GM23338 (cell line): ENCODE data around the gene VRK1. TPM values are rescaled to one million over a fixed set of nuclear protein-coding genes. Genes with fewer than 3 reads are reported as not detected.

Experiments used
- ATAC-seq: fragments of 200-7000 bp; cut with Tn5 transposase; 3 replicates; pipeline ENCODE4 v1.9.1; 2020
- DNase-seq: peaks from one replicate; pipeline ENCODE4 v3.0.0-alpha.2; 2015; ENCODE audit warnings: low spot score
- H2AFZ ChIP-seq: fragments of 200-600 bp; sonication (generic); 2 replicates; pipeline ENCODE4 v1.8.0; 2016; ENCODE audit warnings: antibody characterized with exemption, mild to moderate bottlenecking, moderate library complexity
- H3F3A ChIP-seq: fragments of 200-600 bp; sonication (generic); replicated peaks from 2 replicates; pipeline ENCODE4 v1.8.0; 2017; ENCODE audit warnings: antibody characterized with exemption, mixed run types, low read depth
- H3K27ac ChIP-seq: fragments of 200-600 bp; sonication (generic); 2 replicates; pipeline ENCODE4 v1.6.1; 2016; ENCODE audit warnings: low read depth
- H3K27me3 ChIP-seq: fragments of 200-600 bp; sonication (generic); 2 replicates; pipeline ENCODE4 v1.8.0; 2016; ENCODE audit warnings: mild to moderate bottlenecking, mixed run types, moderate library complexity; ENCODE audit not compliant: insufficient read depth
- H3K36me3 ChIP-seq: fragments of 200-600 bp; sonication (generic); 2 replicates; pipeline ENCODE4 v1.8.0; 2016; ENCODE audit warnings: mild to moderate bottlenecking; ENCODE audit not compliant: insufficient read depth
- H3K4me1 ChIP-seq: fragments of 200-600 bp; sonication (generic); 2 replicates; pipeline ENCODE4 v1.8.0; 2016; ENCODE audit warnings: mild to moderate bottlenecking, moderate library complexity; ENCODE audit not compliant: insufficient read depth
- H3K4me2 ChIP-seq: fragments of 200-600 bp; sonication (generic); 2 replicates; pipeline ENCODE4 v1.7.1; 2017; ENCODE audit warnings: mixed run types
- H3K4me3 ChIP-seq: fragments of 200-600 bp; sonication (generic); 2 replicates; pipeline ENCODE4 v1.6.1; 2016; ENCODE audit warnings: mixed run types
- H3K79me2 ChIP-seq: fragments of 200-600 bp; sonication (generic); replicated peaks from 2 replicates; pipeline ENCODE4 v1.8.0; 2017; ENCODE audit warnings: mild to moderate bottlenecking; ENCODE audit not compliant: insufficient read depth
- H3K9me2 ChIP-seq: fragments of 200-600 bp; sonication (generic); 2 replicates; pipeline ENCODE4 v1.8.0; 2017; ENCODE audit not compliant: insufficient read depth
- H4K20me1 ChIP-seq: fragments of 200-600 bp; sonication (generic); replicated peaks from 2 replicates; pipeline ENCODE4 v1.8.0; 2017; ENCODE audit warnings: mild to moderate bottlenecking; ENCODE audit not compliant: insufficient read depth
- H3K27ac Mint-ChIP-seq: 2 replicates; pipeline ENCODE4 v1.8.0; 2020; ENCODE audit warnings: inconsistent platforms, mild to moderate bottlenecking, moderate library complexity, mixed read lengths
- H3K27me3 Mint-ChIP-seq: 3 replicates; pipeline ENCODE4 v1.8.0; 2022; ENCODE audit warnings: low read depth, mild to moderate bottlenecking, moderate library complexity, mixed read lengths, inconsistent platforms; ENCODE audit not compliant: insufficient read depth, poor library complexity
- H3K36me3 Mint-ChIP-seq: 3 replicates; pipeline ENCODE4 v1.8.0; 2021; ENCODE audit warnings: low read depth, mild to moderate bottlenecking, inconsistent platforms, moderate library complexity, mixed read lengths
- H3K4me1 Mint-ChIP-seq: 3 replicates; pipeline ENCODE4 v1.8.0; 2020; ENCODE audit warnings: mild to moderate bottlenecking, inconsistent platforms, mixed read lengths
- H3K4me3 Mint-ChIP-seq: 3 replicates; pipeline ENCODE4 v1.8.0; 2021; ENCODE audit warnings: moderate library complexity, mild to moderate bottlenecking, inconsistent platforms, mixed read lengths
- H3K9me3 Mint-ChIP-seq: 3 replicates; pipeline ENCODE4 v1.8.0; 2020; ENCODE audit warnings: moderate library complexity, mild to moderate bottlenecking, inconsistent platforms, mixed read lengths
- CREB1 ChIP-seq: fragments of 250-450 bp; sonication (Bioruptor Pico); IDR thresholded peaks from 2 replicates; pipeline ENCODE4 v1.5.0; 2020; ENCODE audit warnings: low read depth, mild to moderate bottlenecking, moderate library complexity
- EZH2 ChIP-seq: fragments of 200-600 bp; sonication (generic); IDR thresholded peaks from one replicate; pipeline ENCODE4 v1.8.0; 2017; ENCODE audit warnings: antibody characterized with exemption, mild to moderate bottlenecking, low read depth; ENCODE audit not compliant: unreplicated experiment
- EZH2phosphoT487 ChIP-seq: fragments of 200-600 bp; sonication (generic); IDR thresholded peaks from one replicate; pipeline ENCODE4 v1.8.1; 2018; ENCODE audit warnings: antibody characterized with exemption; ENCODE audit not compliant: unreplicated experiment
- JUNB ChIP-seq: IDR thresholded peaks from one replicate; pipeline ENCODE4 v1.6.1; 2016; ENCODE audit warnings: antibody characterized with exemption; ENCODE audit not compliant: unreplicated experiment
- NANOG ChIP-seq: IDR thresholded peaks from 2 replicates; pipeline ENCODE4 v1.6.1; 2016; ENCODE audit warnings: antibody characterized with exemption, borderline replicate concordance
- REST ChIP-seq: IDR thresholded peaks from one replicate; pipeline ENCODE4 v1.6.1; 2018; ENCODE audit warnings: antibody characterized with exemption; ENCODE audit not compliant: unreplicated experiment
- ZNF114 ChIP-seq: fragments of 250-450 bp; sonication (Bioruptor Pico); IDR thresholded peaks from 2 replicates; pipeline ENCODE4 v1.5.0; 2020; ENCODE audit warnings: mild to moderate bottlenecking, moderate library complexity
- ZNF331 ChIP-seq: fragments of 250-450 bp; sonication (Bioruptor Pico); IDR thresholded peaks from 2 replicates; pipeline ENCODE4 v1.5.0; 2020; ENCODE audit warnings: low read depth, mild to moderate bottlenecking, moderate library complexity
- polyA plus RNA-seq: library from polyadenylated mRNA; unstranded; fragments of >200 nt; fragmentation: Nextera tagmentation; extraction: Ambion mirVana; gene quantifications from 2 replicates; pipeline ENCODE4 v1.2.1, GENCODE V29; 2016
- total RNA-seq: library from RNA; depleted of rRNA; stranded (reverse); fragments of >200 nt; shearing (Covaris generic); gene quantifications from 2 replicates; pipeline ENCODE4 v1.2.3, GENCODE V29; 2014
- TF ChIP-seq, protein P1 (sequence below): fragments of 250-450 bp; sonication (Bioruptor Pico); IDR thresholded peaks from 2 replicates; pipeline ENCODE4 v1.5.0; 2020; ENCODE audit warnings: mild to moderate bottlenecking, moderate library complexity
- TF ChIP-seq, protein P2 (sequence below): IDR thresholded peaks from 2 replicates; pipeline ENCODE4 v1.6.1; 2016; ENCODE audit warnings: antibody characterized with exemption

VRK1 gene
- total and polyA plus RNA-seq, 2 experiments from 2014 or later: 83.8 to 119 TPM

- Mint-ChIP-seq H3K9me3 (no peaks in the 10 kb centered on the region), H3K4me1 (no peaks in the 10 kb centered on the region), H3K36me3 (no peaks in the 10 kb centered on the region), H3K27me3 (peaks cover 3% of the 10 kb centered on the region), H3K27ac (no peak overlapping the region), H3K4me3 (no peak overlapping the region)
- Histone ChIP-seq H2AFZ (no peak overlapping the region), H3K36me3 (no peaks in the 10 kb centered on the region), H3F3A (no peaks in the 10 kb centered on the region), H3K4me3 (no peak overlapping the region), H3K27me3 (no peaks in the 10 kb centered on the region), H3K4me1 (no peaks in the 10 kb centered on the region), H3K4me2 (no peak overlapping the region), H4K20me1 (no peaks in the 10 kb centered on the region), H3K27ac (no peak overlapping the region), H3K79me2 (no peaks in the 10 kb centered on the region), H3K9me2 (no peaks in the 10 kb centered on the region)
- TF ChIP-seq EZH2 (no peak), ZNF331 (no peak)
- ATAC-seq (no peak), DNase-seq (no peak)
These were observed 45.1 kb upstream of the VRK1 start for GRCh38 chr14:96752125-96752524.

- no peak overlapping the region for H3K27ac Mint-ChIP-seq
- DNase-seq: no peak
- TF ChIP-seq, protein P1, sequence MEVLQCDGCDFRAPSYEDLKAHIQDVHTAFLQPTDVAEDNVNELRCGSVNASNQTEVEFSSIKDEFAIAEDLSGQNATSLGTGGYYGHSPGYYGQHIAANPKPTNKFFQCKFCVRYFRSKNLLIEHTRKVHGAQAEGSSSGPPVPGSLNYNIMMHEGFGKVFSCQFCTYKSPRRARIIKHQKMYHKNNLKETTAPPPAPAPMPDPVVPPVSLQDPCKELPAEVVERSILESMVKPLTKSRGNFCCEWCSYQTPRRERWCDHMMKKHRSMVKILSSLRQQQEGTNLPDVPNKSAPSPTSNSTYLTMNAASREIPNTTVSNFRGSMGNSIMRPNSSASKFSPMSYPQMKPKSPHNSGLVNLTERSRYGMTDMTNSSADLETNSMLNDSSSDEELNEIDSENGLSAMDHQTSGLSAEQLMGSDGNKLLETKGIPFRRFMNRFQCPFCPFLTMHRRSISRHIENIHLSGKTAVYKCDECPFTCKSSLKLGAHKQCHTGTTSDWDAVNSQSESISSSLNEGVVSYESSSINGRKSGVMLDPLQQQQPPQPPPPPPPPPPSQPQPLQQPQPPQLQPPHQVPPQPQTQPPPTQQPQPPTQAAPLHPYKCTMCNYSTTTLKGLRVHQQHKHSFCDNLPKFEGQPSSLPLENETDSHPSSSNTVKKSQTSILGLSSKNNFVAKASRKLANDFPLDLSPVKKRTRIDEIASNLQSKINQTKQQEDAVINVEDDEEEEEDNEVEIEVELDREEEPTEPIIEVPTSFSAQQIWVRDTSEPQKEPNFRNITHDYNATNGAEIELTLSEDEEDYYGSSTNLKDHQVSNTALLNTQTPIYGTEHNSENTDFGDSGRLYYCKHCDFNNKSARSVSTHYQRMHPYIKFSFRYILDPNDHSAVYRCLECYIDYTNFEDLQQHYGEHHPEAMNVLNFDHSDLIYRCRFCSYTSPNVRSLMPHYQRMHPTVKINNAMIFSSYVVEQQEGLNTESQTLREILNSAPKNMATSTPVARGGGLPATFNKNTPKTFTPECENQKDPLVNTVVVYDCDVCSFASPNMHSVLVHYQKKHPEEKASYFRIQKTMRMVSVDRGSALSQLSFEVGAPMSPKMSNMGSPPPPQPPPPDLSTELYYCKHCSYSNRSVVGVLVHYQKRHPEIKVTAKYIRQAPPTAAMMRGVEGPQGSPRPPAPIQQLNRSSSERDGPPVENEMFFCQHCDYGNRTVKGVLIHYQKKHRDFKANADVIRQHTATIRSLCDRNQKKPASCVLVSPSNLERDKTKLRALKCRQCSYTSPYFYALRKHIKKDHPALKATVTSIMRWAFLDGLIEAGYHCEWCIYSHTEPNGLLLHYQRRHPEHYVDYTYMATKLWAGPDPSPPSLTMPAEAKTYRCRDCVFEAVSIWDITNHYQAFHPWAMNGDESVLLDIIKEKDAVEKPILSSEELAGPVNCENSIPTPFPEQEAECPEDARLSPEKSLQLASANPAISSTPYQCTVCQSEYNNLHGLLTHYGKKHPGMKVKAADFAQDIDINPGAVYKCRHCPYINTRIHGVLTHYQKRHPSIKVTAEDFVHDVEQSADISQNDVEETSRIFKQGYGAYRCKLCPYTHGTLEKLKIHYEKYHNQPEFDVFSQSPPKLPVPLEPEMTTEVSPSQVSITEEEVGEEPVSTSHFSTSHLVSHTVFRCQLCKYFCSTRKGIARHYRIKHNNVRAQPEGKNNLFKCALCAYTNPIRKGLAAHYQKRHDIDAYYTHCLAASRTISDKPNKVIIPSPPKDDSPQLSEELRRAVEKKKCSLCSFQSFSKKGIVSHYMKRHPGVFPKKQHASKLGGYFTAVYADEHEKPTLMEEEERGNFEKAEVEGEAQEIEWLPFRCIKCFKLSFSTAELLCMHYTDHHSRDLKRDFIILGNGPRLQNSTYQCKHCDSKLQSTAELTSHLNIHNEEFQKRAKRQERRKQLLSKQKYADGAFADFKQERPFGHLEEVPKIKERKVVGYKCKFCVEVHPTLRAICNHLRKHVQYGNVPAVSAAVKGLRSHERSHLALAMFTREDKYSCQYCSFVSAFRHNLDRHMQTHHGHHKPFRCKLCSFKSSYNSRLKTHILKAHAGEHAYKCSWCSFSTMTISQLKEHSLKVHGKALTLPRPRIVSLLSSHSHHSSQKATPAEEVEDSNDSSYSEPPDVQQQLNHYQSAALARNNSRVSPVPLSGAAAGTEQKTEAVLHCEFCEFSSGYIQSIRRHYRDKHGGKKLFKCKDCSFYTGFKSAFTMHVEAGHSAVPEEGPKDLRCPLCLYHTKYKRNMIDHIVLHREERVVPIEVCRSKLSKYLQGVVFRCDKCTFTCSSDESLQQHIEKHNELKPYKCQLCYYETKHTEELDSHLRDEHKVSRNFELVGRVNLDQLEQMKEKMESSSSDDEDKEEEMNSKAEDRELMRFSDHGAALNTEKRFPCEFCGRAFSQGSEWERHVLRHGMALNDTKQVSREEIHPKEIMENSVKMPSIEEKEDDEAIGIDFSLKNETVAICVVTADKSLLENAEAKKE (CRISPR knock-in tag): no peak
- TF ChIP-seq EZH2 (no peak), REST (no peak), EZH2phosphoT487 (no peak), ZNF331 (no peak), ZNF114 (CRISPR knock-in tag) (no peak), CREB1 (CRISPR knock-in tag) (no peak), NANOG (no peak), JUNB (no peak)
- TF ChIP-seq, protein P2, sequence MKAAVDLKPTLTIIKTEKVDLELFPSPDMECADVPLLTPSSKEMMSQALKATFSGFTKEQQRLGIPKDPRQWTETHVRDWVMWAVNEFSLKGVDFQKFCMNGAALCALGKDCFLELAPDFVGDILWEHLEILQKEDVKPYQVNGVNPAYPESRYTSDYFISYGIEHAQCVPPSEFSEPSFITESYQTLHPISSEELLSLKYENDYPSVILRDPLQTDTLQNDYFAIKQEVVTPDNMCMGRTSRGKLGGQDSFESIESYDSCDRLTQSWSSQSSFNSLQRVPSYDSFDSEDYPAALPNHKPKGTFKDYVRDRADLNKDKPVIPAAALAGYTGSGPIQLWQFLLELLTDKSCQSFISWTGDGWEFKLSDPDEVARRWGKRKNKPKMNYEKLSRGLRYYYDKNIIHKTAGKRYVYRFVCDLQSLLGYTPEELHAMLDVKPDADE: no peak
These were observed 44.6 kb upstream of the VRK1 start for GRCh38 chr14:96752594-96752993.

More at GRCh38 chr14:96752594-96752993, 44.6 kb upstream of the VRK1 start:
- H3K4me1 Mint-ChIP-seq: no peaks in the 10 kb centered on the region
- Histone ChIP-seq H2AFZ (no peak overlapping the region), H3K9me2 (no peaks in the 10 kb centered on the region), H3K27ac (no peak overlapping the region), H3K36me3 (no peaks in the 10 kb centered on the region), H3K4me1 (no peaks in the 10 kb centered on the region), H3K4me2 (no peak overlapping the region), H3K79me2 (no peaks in the 10 kb centered on the region), H3F3A (no peaks in the 10 kb centered on the region), H3K4me3 (no peak overlapping the region), H4K20me1 (no peaks in the 10 kb centered on the region), H3K27me3 (no peaks in the 10 kb centered on the region)
- H3K4me3 Mint-ChIP-seq: no peak overlapping the region
- H3K36me3 Mint-ChIP-seq: no peaks in the 10 kb centered on the region
- no peak for ATAC-seq
- no peaks in the 10 kb centered on the region for H3K9me3 Mint-ChIP-seq
- H3K27me3 Mint-ChIP-seq: peaks cover 3% of the 10 kb centered on the region
